Astrocyte of the spinal cord (primary cell): ENCODE results near the gene SLIT1.

ENCODE experiments used
- DNase-seq: peaks from one replicate; pipeline ENCODE4 v3.0.0; 2011; ENCODE audit warnings: low read depth, low spot score
- H3K4me3 ChIP-seq: 2 replicates; pipeline ENCODE4 v1.5.1; 2011; ENCODE audit warnings: low read depth, mild to moderate bottlenecking, low read length, moderate library complexity
- CTCF ChIP-seq: IDR thresholded peaks from 2 replicates; pipeline ENCODE4 v1.5.1; 2012; ENCODE audit warnings: low read depth, mild to moderate bottlenecking, low read length, inconsistent platforms
- in situ Hi-C: cut with HindIII; loops from 2 replicates; pipeline ENCODE4 v1.10.0; 2017; ENCODE audit warnings: low sequenced_read_pairs

Gene SLIT1

DNA sequence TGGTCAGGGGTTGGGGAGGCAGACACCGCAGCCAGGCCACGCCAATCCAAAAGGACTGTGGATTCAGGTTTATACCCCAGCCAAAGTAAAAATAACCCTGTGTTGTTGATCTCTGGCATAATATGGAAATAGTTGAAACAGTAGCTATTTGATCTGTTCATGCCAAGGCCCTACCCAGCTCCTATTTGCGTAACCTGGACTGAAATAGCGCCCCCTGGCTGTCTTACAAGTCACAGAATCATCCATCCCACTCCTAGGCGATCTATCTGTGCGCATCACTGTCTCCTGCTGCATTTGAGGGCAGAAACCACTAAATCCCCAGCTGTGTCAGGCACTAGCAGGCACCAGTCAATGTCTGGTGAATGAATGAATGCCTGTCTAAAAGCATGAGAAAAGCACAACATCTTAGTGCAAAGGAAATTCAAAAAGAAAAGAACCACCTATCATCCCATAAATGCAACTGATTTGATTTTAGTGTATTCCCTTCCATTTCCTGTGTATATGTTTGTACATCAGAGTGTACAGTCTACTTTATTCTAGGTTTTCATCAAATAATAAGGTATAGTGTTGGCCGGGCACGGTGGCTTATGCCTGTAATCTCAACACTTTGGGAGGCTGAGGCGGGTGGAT lies 160.0 kb downstream of the SLIT1 start:
- DNase-seq: peak; percentile 23
- H3K4me3 ChIP-seq: no peak overlapping the region
- TF ChIP-seq CTCF: peak; percentile 54
- in situ Hi-C loops: no loop called here

DNA sequence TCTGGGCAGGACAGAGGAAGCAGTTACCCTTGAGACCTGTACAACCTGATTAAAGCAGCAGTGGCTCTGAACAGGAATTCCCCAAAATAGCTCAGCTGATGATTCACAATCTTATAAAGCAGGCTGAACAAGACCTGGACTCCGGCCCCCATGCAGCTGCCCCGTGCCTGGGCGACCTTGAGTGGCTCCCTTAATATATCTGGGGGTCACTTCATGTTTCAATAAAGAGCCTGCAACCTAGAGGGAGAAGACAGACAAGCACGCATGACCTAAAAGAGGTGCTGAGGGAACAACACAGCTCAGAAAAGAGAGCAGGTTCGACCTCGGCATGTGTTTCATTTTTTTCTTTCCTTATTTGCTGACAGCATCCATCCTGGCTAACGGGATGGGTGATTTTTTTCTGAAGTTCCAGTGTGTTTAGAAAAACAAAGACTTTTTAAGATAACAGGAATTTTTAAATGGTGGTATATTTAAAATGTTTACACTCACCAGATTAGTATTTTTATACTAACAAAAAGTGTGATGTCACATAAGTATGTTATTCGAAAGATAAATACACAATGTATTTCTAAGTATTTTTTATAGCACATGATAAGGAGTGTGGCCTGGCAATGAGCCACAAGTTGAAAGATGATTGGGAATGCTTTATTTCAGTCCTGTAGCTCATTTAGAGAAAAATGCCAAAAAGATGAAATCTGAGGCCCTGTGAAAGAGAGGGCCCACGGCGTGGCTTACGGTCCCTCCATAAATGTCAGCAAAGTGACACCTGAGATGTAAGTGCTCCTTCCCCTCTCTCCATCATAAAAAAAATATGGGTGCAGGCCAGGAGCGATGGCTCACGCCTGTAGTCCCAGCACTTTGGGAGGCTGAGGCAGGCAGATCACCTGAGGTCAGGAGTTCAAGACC lies 161.3 kb downstream of the SLIT1 start:
- DNase-seq: peak; percentile 77
- no peak for TF ChIP-seq CTCF
- in situ Hi-C loops: no loop called here
- H3K4me3 ChIP-seq: no peak overlapping the region

- TF ChIP-seq CTCF: no peak
These were observed 162.2 kb downstream of the SLIT1 start for GRCh38 chr10:97023401-97024167.

DNA sequence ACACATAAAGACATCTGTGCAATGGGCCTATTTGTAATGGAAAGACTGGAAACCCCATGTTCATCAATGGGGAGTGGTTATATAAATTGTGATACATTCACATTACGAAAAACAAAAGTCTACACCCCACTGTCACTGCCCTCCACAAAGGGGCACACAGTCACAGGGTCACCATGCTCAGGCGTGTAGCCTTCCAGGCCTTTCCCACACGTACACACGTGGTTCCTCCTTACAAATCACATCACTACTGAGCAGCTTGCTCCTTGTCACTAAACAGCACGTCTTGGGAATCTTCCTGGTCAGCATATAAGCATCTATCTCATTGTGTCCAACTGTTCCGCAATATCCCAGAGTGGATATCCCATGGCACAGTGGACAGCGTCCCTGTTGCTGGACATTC lies 163.1 kb downstream of the SLIT1 start:
- no peak overlapping the region for H3K4me3 ChIP-seq
- no peak for DNase-seq
- TF ChIP-seq CTCF: no peak
- in situ Hi-C loops: no loop called here

More at GRCh38 chr10:97023401-97024167, 162.2 kb downstream of the SLIT1 start:
- in situ Hi-C loops: no loop called here
- no peak for DNase-seq
- H3K4me3 ChIP-seq: no peak overlapping the region

DNA sequence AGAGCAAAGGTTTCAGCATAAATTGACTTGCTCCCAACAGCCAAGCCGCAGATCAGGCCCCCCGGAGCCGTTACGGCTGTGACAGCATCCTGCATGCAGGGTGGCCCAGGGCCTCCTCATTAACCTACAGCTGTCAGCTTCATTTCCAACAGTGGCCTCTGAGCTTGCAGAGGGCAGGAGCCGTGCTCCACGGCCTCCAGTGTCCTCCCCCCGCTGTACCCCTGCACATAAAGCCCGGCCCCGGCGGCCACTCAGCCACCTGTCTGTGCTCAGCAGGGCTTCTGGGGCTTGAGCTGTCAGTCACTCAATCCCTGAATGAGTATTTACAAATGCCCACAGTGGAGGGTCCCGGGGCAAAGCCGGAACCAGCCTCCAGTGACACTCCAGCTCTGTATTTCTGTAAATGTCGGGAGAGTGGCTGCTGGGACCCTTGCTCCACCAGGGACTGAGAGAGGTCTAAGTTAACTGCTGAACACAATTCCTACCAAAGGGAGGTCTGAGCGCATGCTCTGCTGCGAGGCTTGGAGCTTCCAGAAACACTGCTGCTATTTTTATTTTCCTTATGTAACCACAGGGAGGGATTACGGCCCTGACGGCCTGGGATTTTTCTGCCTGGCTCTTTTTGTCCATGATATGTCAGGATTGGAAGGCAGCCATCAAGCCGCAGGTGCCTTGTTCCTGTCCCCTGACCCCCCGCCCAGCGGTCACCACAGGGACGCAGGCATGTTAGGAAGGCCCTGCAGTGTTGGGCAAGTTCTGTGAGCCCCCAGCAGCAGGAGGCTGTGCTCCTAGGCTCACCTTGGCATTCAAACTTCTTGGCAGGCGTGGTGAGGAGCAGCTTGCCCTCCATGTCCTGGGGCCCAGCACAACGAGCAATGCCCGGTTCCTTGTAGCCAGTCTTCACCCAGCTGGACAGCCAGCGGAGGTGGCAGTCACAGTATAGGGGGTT lies 165.0 kb downstream of the SLIT1 start:
- DNase-seq: peak; percentile 41
- in situ Hi-C loops: no loop called here
- no peak for TF ChIP-seq CTCF
- no peak overlapping the region for H3K4me3 ChIP-seq
